GM18508 (cell line): ENCODE results near the gene CYP11A1.
"Not testable (repeated sequence)": the region's sequence is repeated elsewhere in the genome, so short reads cannot be mapped to it uniquely, and the experiment has no call there.

Source experiments
- ATAC-seq: cut with Tn5 transposase; IDR thresholded peaks from one replicate; pipeline ENCODE4 v1.9.1; 2021; ENCODE audit warnings: moderate number of reproducible peaks; ENCODE audit not compliant: insufficient read depth, unreplicated experiment

CYP11A1 gene

DNA sequence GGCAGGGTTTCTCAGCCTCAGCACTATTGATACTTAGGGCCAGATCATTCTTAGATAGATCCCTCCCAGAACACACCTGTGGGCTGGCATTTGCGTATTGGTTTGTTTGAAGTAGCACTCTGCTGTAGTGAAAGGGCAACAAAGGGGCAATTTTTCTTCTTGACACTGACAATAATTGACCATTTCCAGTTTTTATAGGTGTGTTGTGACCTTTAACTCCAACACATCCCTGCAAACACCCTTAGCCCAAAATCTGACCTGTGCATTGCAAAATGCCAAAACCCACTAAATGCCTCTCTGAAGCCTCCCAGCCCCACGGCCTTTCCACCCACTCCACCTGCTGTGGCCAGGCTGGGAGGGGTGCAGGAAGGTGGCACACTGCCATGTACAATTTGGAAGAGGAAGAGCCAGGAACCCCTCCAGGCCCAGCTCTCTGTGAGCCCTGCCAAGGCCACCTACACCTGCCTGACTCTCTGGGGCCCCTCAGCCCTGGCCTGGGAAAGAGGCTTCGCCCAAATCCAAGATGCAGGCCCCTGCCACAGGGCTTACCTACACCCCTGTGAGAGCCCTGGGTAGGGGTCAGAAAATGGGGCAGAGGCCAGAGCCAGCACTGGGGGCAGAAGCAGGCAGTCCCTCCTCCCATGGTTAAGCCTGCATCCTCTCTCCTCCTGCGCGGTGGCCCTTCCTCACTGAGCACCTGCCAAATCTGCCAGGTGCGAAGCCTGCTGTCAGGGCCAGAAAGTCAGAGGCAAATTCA is 9.6 kb upstream of the CYP11A1 start:
- ATAC-seq: no peak

DNA sequence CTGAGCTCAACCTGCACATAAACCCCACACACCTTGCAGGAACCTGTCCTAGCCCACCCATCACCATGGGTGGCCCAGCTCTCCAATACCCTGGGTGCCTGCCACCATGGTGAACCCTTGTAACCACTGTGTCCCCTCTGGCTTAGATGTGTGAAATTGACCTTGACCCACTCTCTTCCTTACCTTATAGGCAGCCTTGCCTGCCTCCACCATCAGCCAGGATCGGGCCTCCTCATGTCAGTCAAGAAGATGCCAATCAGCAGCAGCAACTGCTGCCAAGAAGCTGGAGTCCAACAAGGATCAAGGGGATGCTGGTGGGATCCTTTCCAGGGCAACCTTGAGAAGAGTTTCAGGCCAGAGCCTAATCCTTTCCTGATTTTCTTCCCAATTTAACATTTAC is 8.8 kb upstream of the CYP11A1 start:
- no peak for ATAC-seq

DNA sequence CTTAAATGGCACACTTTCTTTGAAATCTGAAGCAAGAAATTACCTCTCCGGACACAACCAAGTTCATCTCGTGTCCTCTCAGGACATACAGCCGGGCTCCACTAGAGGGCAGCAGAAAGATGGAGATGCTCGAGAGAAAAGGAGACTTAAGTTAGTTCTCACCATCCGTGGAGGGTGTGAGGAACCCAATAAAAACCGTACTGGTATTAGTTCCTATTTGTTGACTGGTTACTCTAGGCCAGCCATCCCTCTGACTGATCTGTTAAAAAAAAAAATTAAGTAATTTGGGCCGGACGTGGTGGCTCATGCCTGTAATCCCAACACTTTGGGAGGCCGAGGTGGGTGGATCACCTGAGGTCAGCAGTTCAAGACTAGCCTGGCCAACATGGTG is 7.9 kb upstream of the CYP11A1 start:
- ATAC-seq: no peak

DNA sequence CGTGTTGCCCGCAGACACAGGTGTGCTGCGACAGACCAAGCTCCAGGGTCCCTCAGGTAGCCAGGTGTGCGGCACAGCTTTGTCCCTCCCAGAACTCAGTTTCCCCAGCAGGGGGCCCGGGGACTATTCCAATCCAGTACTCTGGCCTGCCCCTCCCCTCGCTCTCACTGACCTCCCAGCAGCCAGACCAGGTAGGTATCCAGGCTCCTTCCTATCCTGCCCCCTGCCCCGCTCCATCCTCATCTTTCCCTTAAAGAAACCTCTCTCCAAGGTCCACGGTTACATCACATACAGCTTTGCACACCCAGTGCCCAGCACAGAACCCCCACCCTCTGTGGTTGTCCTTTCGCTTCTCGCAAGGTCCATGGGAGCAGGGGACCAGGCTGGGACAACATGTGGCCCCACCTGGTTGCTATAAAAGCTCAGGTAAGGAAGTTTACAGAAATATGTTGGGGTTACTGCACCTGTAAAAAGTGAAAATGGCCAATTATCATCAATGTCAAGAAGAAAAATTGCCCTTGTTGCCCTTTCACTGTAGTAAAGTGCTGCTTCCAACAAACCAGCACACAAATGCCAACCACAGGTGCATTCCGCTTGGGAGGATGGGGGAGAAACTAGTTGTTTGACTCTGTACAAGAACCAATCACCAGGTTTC is 7.3 kb upstream of the CYP11A1 start:
- no peak for ATAC-seq

DNA sequence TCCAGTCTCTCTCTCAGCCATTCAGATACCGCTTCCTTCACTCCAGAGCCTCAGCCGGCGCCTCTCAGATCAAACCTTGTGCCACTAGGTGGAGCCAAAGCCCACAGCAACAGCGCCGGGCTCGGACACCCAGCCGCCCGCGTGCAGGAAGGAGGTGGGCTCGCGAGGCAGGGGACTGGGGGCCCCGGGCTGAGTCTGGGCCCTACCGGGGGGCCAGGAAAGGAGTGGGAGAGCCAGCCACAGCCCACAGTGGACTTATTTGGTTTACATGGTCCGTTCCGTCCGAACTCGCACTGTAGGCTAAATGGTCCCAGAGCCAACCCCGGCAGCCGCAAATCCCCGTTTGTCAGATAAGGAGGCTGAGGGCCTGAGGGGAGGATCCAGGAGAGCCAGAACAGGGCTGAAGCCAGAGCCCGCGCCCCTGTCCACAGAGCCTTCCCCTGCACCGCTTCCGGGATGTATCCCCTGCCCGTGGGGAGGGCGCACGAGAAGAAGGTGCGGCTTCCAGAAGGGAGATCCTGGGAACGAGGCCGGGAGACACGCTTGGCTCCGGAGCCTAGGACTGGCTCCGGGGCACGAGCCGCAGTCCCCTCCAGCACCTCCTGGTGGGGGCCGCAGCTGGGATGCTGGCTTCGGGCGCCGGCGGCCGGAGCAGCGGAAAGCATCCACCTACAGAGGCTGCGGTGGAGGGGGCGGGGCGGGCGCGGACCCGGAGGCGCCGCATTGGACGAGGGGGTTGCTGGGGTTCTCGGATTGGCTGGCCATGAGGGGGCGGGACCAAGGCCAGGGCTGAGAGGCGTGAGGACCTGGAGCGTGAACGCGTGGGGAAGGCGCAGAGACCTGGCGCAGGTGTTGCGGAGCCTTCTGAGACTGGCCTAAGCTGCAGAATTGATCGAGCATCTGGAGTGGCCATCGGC is 6.5 kb upstream of the CYP11A1 start:
- no peak for ATAC-seq

DNA sequence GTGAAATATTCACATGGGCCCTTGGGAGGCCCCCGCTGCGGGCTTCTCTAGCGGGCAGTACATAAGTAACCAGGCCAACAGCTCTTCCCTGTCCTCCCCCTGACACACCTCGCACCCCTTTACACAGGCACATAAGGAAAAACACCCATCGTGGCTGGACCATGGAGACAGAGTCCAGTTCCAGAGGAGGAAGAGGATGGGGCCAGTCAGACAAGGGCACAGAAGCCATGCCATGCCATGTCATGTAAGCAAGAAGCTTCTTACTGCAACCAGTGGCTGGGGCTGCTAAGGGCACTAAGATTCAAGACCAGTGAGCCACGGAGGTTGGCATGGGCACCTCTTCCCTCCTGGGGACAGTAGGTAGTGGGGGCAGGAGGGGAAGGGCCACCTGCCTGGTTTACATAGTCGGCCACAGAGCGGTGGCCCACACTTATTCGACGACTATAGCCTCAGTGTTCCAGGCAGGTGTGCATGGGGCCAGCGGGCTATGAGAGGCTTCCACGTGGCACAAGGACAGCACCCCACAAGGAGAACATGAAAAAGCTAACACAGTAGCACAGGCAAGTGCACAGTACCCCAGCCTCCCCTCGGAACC is 5.7 kb upstream of the CYP11A1 start:
- ATAC-seq: no peak

DNA sequence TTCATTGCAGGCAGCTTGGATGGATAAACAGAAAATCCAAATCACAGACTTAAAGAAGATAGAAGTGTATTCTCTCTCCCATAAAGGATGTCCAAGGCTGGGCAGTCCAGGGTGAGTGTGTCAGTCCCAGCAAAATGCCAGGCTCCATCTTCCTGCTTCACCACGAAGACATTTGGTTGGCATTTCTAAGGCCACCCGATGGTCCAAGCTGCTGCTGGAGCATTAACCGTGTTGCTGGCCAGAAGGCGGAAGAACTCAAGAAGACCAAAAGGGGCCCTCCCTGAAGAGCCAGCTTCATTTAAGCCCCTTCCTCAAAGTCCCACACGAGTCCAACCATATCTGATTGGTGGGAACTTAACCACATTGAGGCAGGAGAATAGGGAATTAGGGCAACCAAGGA is 3.0 kb upstream of the CYP11A1 start:
- no peak for ATAC-seq

DNA sequence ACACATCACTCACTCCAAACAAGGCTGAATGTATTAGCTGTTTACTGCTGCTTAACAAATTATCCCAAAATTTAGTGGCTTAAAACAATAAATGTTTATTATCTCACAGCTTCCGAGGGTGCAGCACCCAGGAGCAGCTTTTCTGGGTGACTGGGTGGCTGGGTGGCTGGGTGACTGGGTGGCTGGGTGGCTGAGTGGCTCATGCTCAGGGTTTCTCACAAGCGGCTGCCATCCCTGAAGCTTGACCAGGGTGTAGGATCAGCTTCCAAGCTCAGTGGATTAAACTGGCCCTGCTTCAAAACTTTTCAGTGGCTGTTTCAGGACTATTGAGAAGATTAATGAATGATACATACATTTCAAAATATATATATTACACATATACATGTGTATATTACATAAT is 2.3 kb upstream of the CYP11A1 start:
- ATAC-seq: no peak

DNA sequence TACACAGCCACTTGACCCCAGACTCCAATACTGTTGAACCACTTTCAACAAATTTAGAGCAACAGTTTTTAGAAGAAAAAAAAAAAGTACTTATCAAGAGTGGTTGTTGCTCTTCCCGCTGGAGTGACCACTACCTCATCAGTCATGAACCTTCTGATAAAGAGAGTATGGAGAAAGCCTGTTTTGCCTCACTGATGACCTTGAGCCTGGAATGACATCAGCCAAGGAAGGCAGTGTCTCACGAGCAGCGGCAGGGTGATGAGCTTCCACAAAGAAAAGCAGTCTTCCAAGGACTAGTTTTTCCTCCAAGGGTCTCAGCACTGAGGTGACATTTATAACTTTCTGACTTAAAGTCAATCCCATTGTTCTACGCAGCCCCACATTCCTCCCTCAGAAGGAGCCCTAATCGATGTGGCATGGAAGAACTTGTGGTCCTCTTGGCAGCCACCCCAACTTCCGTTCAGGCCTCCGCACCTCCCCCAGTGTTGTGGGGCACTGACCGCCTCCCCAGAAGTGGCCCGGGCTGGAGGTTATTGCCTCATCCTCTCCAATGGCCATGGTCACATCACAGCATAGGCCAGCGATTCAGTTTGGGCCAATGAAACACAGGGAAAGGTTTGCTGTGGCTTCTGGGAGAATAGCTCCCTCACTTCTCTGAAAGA is 1.8 kb upstream of the CYP11A1 start:
- no peak for ATAC-seq

DNA sequence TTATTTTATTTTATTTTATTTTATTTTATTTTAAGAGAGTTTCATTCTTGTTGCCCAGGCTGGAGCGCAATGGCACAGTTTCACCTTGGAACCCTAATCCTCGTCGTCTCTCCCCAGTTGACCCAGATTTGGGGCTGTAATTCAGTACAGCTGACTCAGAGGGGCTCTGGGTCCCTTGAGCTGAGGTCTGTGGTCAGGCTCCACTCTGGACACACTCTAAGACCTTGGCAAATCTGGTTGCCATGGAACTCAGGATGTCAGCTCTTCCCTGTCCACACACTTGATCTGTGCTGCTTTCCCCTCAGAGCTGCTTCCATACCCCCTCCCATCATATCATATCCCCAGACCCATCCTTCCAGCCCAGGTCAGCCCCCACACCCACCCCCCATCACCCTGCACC is 675 bp upstream of the CYP11A1 start:
- no peak for ATAC-seq

DNA sequence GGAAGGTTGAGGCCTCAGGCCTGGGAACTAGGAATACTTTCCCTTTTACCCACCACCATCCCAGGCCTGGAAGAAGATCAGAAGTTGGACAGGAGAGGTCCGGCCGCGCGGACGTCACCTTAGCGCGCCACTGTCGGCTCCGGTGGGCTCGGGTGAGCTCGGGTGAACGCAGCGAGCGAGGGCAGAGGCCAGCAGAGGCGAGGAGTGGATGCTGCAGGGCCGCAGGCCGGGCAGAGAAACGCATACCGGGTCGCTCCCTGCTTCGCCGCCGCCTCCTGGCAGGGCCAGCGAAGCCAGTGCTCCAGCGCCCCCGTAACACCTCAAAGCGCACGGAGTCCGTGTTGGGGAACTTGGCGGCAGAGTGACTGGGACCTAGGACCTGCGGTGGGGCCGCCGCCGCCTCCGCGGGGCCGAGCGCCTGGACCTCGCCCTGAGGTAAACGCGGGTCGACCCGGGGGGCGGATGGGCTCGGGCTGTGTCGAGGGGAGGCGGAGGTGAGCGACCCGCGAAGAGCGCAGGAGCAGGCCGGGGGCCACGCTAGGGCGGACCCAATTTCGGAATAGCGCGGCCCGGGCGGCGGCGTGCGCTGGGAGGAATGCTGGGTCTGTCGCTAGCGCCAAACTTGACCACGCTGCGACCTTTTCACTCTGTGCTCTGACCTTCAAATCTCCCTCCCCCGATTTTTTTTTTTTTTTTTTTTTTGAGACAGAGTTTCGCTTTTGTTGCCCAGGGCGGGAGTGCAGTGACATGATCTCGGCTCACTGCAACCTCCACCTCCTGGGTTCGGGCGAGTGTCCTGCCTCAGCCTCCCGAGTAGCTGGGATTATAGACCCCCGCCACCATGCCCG is 1.6 kb downstream of the CYP11A1 start:
- no peak for ATAC-seq

DNA sequence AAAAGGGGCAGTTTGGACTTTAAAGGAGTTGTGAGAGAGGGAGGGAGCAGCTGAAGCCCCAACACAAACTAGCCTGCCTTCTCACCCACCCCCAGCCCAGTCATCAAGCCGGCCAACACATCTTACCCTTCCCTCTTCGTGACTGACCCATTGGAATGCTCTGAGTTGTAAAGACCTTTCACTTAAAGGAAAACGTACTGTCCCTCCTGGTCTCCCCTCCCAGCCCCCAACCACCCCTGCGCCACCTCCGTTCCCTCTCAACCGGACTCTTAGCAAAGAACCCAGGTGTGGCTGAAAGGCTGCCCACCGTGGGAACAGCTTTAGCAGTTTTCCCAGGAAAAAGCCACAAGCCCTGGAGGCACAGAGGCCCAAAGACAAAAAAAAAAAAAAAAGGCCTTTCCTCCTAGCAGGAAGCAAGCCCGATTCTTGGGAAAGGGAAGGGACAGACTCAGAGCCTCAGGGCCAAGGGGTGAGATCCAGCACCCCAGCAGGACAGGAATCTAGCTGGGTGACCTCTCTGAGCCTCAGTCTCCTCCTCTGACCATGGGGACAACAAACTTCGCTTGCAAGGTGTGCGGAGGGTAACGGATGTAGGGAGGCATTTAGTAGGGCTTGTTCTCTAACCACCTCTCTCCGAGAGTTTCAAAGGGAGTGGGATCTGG is 2.4 kb downstream of the CYP11A1 start:
- ATAC-seq: no peak

DNA sequence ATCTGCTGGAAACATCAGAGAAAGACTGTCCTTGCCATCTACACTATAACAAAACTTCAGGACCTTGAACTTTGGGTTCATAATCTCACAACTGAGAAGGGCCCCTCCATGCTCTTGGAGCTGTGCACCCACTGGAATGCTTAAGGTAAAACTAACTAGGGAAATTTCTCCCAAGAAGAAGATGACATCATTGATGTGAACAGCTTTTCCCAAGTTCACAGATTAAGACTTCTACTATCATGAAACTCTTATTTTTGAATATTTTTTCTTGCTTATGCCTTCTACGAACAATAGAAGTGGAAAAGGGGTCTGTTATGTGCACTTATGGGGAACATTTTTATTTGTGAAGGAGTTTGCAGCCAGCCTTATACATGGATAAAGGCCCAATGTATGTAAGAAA is 5.0 kb downstream of the CYP11A1 start:
- ATAC-seq: no peak

DNA sequence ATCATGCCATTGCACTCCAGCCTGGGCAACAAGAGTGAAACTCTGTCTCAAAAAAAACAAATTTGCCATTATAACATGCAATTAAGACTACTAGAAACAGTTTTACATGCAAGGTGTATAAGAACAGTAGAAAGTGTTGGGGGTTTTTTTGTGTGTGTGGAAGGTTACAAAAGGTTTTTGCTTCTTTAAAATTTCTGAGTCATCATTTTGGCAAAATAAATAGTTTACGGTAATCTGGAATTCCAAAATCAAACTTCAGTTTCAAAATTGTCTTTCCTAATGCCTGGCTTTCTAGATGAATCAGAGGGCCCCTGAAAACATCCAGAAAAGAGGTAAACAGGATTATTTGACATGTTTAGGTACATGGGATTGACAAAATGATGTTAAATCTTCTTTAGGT is 6.6 kb downstream of the CYP11A1 start:
- ATAC-seq: not testable (repeated sequence)

DNA sequence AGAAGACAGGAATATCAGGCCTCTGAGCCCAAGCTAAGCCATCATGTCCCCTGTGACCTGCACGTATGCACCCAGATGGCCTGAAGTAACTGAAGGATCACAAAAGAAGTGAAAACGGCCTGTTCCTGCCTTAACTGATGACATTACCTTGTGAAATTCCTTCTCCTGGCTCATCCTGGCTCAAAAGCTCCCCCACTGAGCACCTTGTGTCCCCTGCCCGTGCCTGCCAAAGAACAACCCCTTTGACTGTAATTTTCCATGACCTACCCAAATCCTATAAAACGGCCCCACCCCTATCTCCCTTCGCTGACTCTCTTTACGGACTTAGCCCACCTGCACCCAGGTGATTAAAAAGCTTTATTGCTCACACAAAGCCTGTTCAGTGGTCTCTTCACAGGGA is 8.1 kb downstream of the CYP11A1 start:
- ATAC-seq: not testable (repeated sequence)

DNA sequence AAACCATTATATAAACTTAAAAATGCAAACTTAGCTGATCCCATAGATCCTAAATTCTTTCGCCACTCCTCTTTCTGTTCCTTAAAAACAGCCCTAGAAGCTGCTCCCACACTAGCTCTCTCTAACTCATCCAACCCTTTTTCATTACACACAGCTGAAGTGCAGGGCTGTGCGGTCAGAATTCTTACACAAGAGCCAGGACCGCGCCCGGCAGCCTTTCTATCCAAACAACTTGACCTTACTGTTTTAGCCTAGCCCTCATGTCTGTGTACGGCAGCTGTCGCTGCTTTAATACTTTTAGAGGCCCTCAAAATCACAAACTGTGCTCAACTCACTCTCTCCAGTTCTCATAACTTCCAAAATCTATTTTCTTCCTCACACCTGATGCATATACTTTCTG is 9.9 kb downstream of the CYP11A1 start:
- ATAC-seq: not testable (repeated sequence)

DNA sequence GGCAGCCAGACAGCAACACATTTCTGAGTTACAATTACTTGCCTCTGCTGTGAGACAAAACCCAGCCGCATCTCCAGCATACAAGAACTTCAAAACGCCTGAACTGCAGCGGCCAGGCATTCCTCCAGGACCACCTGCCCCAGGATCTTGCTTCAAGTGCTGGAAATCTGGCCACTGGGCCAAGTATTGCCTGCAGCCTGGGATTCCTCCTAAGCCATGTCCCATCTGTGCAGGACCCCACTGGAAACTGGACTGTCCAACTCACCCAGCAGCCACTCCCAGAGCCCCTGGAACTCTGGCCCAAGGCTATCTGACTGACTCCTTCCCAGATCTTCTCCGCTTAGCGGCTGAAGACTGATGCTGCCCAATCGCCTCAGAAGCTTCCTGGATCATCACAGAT is 11.4 kb downstream of the CYP11A1 start:
- not testable (repeated sequence) for ATAC-seq

DNA sequence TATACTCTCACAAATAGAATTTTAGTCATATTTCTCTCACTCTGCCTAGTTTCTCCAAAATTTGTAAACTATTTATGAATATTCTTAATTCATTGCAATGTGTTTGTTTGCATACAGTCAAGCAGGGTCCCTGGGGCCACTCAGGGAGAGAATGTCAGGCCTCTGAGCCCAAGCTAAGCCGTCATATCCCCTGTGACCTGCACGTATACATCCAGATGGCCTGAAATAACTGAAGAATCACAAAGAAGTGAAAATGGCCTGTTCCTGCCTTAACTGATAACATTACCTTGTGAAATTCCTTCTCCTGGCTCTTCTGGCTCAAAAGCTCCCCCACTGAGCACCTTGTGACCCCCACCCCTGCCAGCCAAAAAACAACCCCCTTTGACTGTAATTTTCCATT is 13.5 kb downstream of the CYP11A1 start:
- ATAC-seq: not testable (repeated sequence)

DNA sequence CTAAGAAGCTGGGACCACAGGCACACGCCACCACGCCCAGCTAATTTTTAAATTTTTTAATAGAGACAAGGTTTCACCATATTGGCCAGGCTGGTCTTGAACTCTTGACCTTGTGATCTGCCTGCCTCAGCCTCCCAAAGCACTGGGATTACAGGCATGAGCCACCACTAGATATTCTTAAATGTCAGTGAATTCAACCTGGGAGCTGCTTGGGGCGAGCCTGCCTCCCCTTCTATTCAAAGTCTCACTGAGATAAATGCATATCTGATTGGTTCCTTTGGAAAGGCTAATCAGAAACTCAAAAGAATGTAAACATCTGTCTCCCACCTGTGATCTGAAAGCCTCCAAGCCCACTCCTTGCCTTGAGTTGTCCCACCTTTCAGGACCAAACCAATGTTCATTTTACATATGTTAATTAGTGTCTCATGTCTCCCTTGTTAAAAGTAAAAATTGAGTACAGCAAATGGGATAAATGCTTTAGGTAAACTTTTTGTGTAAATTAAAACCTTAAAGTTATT is 15.0 kb downstream of the CYP11A1 start:
- ATAC-seq: no peak
